ENCODE measurements around the gene TMEM135. TPM values are rescaled to one million over a fixed set of nuclear protein-coding genes. Genes with fewer than 3 reads are reported as not detected.

TMEM135 gene
- total RNA-seq, 2 experiments from 2014 or later: 24.7 to 30.0 TPM

GRCh38 chr11:87215236-87215635 is 177.5 kb downstream of the TMEM135 start:
- no peak for ATAC-seq
- no peak for TF ChIP-seq CTCF (IDR thresholded peaks at IDR 0.05)
- Mint-ChIP-seq H3K27me3 (no peaks in the 10 kb centered on the region), H3K36me3 (ENCODE audit: low read depth) (peaks cover 3% of the 10 kb centered on the region), H3K4me3 (no peak overlapping the region), H3K27ac (no peak overlapping the region), H3K4me1 (ENCODE audit: low read depth) (peaks cover 20% of the 10 kb centered on the region), H3K9me3 (peaks cover 2% of the 10 kb centered on the region)
- CTCF ChIA-PET: no interaction called here
- DNase-seq: no peak
- POLR2A ChIA-PET: no interaction called here
- intact Hi-C loops (cut with micrococcal nuclease): no loop called here

- CTCF ChIA-PET: no interaction called here
- ATAC-seq: peak; percentile 64
Observed at GRCh38 chr11:87219266-87219665, 181.5 kb downstream of the TMEM135 start.

GRCh38 chr11:87223816-87224215 is 186.1 kb downstream of the TMEM135 start:
- Mint-ChIP-seq H3K9me3 (no peaks in the 10 kb centered on the region), H3K27ac (no peak overlapping the region), H3K27me3 (no peaks in the 10 kb centered on the region), H3K36me3 (ENCODE audit: low read depth) (peaks cover 3% of the 10 kb centered on the region), H3K4me1 (ENCODE audit: low read depth) (peaks cover 5% of the 10 kb centered on the region), H3K4me3 (no peak overlapping the region)
- TF ChIP-seq CTCF (IDR thresholded peaks at IDR 0.05): no peak
- DNase-seq (no peak), ATAC-seq (no peak)
- ChIA-PET POLR2A (no interaction called here), CTCF (no interaction called here)
- intact Hi-C loops (cut with micrococcal nuclease): no loop called here

More at GRCh38 chr11:87219266-87219665, 181.5 kb downstream of the TMEM135 start:
- Mint-ChIP-seq H3K36me3 (ENCODE audit: low read depth) (peaks cover 6% of the 10 kb centered on the region), H3K27ac (no peak overlapping the region), H3K4me3 (no peak overlapping the region), H3K4me1 (ENCODE audit: low read depth) (peaks cover 6% of the 10 kb centered on the region), H3K9me3 (no peaks in the 10 kb centered on the region), H3K27me3 (no peaks in the 10 kb centered on the region)
- peak; percentile 39 for DNase-seq
- no peak for TF ChIP-seq CTCF (IDR thresholded peaks at IDR 0.05)
- POLR2A ChIA-PET: no interaction called here
- intact Hi-C loops (cut with micrococcal nuclease): no loop called here

GRCh38 chr11:87224486-87224885 is 186.8 kb downstream of the TMEM135 start:
- Mint-ChIP-seq H3K4me3 (no peak overlapping the region), H3K27me3 (no peaks in the 10 kb centered on the region), H3K27ac (no peak overlapping the region), H3K36me3 (ENCODE audit: low read depth) (peaks cover 3% of the 10 kb centered on the region), H3K4me1 (ENCODE audit: low read depth) (peaks cover under 1% of the 10 kb centered on the region), H3K9me3 (no peaks in the 10 kb centered on the region)
- DNase-seq (no peak), ATAC-seq (no peak)
- intact Hi-C loops (cut with micrococcal nuclease): no loop called here
- TF ChIP-seq CTCF (IDR thresholded peaks at IDR 0.05): no peak
- ChIA-PET CTCF (interaction anchor here (0.6 kb wide), 1 partner anchor 31 kb away, joined by 5 read pairs; no protein-coding TSS in a partner anchor), POLR2A (no interaction called here)

GRCh38 chr11:87228820-87229219 is 191.1 kb downstream of the TMEM135 start:
- POLR2A ChIA-PET: no interaction called here
- peaks cover 17% of the 10 kb centered on the region for H3K36me3 Mint-ChIP-seq (ENCODE audit: low read depth)
- CTCF ChIA-PET: no interaction called here
- H3K27ac Mint-ChIP-seq: no peak overlapping the region
- no peak overlapping the region for H3K4me3 Mint-ChIP-seq
- TF ChIP-seq CTCF (IDR thresholded peaks at IDR 0.05): no peak
- H3K9me3 Mint-ChIP-seq: peaks cover 20% of the 10 kb centered on the region
- intact Hi-C loops (cut with micrococcal nuclease): no loop called here
- no peaks in the 10 kb centered on the region for H3K27me3 Mint-ChIP-seq
- no peaks in the 10 kb centered on the region for H3K4me1 Mint-ChIP-seq (ENCODE audit: low read depth)
- ATAC-seq: no peak
- no peak for DNase-seq

Measured in activated CD8-positive, alpha-beta T cell treated with anti-CD3 and anti-CD28 coated beads for 36 hours (primary cell).